Chondrocyte (in vitro differentiated cells): Measurements from ENCODE around the gene KCNAB2. TPM values are rescaled to one million over a fixed set of nuclear protein-coding genes. Genes with fewer than 3 reads are reported as not detected.

Experiments used
- DNase-seq: peaks from one replicate; pipeline ENCODE4 v3.0.0; 2021; ENCODE audit warnings: mixed read lengths, low spot score
- H3K27ac Mint-ChIP-seq: one replicate; pipeline ENCODE4 v1.8.0; 2021; ENCODE audit warnings: mild to moderate bottlenecking, moderate library complexity, mixed read lengths; ENCODE audit not compliant: unreplicated experiment
- H3K27me3 Mint-ChIP-seq: 2 replicates; pipeline ENCODE4 v1.8.0; 2021; ENCODE audit warnings: low read depth, mixed read lengths
- H3K36me3 Mint-ChIP-seq: 2 replicates; pipeline ENCODE4 v1.8.0; 2021; ENCODE audit warnings: low read depth, mixed read lengths
- H3K4me1 Mint-ChIP-seq: 2 replicates; pipeline ENCODE4 v1.8.0; 2021; ENCODE audit warnings: low read depth, mild to moderate bottlenecking, mixed read lengths
- H3K4me3 Mint-ChIP-seq: one replicate; pipeline ENCODE4 v1.8.0; 2021; ENCODE audit warnings: mild to moderate bottlenecking, moderate library complexity, mixed read lengths; ENCODE audit not compliant: unreplicated experiment
- H3K9me3 Mint-ChIP-seq: 2 replicates; pipeline ENCODE4 v1.8.0; 2021; ENCODE audit warnings: low read depth, mixed read lengths
- total RNA-seq: library from RNA; stranded (reverse); gene quantifications from 3 replicates; pipeline ENCODE4 v1.2.1, GENCODE V29; 2021
- TF ChIP-seq, protein P1 (sequence below): fragments of 200-600 bp; sonication (generic); IDR thresholded peaks from 2 replicates; pipeline ENCODE4 v1.5.0; 2021; ENCODE audit warnings: antibody characterized with exemption, mild to moderate bottlenecking, moderate library complexity

Gene KCNAB2
- total RNA-seq, 1 donor from 2014 or later: 5.2 TPM

DNA sequence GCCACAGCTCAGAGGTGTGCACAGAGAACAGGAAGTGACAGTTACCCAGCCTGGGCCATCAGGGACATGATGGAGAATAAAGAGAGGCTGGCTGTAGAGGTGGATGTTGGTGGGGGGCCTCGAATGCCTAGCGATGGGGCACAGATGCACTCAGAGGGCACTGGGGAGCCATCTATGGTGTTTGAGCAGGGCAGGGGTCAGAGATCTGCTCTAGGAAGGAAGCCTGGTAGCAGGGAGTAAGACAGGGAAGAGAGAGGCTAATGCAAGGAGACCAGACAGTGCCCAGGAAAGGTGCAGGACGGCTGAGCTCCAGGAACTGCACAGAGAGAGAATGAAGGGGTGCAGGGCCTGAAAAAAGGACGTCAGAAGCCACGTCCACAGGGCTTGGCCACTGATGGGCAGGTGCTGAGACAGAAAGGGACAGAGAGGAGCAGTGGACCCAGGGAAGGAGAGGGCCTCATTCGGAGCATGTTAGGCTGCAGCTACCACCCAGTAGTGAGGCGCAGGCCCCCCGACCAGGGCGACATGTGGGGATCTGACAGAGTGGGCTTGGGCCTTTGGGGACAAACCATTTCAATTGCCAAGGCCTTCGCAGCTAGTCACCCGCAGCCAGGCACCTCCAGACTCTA lies 1.1 kb upstream of the KCNAB2 start:
- peaks cover 32% of the 10 kb centered on the region for H3K27me3 Mint-ChIP-seq
- no peak overlapping the region for H3K27ac Mint-ChIP-seq
- H3K36me3 Mint-ChIP-seq: peaks cover 4% of the 10 kb centered on the region
- H3K4me3 Mint-ChIP-seq: no peak overlapping the region
- H3K9me3 Mint-ChIP-seq: no peaks in the 10 kb centered on the region
- DNase-seq: no peak
- TF ChIP-seq, protein P1, sequence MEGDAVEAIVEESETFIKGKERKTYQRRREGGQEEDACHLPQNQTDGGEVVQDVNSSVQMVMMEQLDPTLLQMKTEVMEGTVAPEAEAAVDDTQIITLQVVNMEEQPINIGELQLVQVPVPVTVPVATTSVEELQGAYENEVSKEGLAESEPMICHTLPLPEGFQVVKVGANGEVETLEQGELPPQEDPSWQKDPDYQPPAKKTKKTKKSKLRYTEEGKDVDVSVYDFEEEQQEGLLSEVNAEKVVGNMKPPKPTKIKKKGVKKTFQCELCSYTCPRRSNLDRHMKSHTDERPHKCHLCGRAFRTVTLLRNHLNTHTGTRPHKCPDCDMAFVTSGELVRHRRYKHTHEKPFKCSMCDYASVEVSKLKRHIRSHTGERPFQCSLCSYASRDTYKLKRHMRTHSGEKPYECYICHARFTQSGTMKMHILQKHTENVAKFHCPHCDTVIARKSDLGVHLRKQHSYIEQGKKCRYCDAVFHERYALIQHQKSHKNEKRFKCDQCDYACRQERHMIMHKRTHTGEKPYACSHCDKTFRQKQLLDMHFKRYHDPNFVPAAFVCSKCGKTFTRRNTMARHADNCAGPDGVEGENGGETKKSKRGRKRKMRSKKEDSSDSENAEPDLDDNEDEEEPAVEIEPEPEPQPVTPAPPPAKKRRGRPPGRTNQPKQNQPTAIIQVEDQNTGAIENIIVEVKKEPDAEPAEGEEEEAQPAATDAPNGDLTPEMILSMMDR: no peak
- H3K4me1 Mint-ChIP-seq: no peaks in the 10 kb centered on the region

DNA sequence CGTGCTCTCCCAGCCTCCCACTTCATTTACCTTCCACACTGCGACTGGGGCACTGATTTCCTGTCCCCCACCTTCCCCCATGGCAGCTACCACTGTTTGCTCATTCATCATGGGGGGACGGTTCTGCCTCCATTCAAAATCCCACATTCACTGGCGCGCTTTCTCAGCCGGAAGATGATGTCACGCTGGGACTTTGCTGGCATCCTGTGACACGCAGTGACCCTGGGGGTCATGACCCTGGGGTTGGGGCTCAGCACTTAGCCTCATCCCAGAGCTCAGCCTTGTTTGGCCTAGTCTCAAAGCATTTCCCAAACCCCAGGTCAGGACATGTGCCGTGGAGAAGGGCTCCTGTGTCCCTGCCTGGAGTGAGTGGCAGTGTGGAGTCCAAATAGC lies 582 bp upstream of the KCNAB2 start:
- no peak overlapping the region for H3K27ac Mint-ChIP-seq
- TF ChIP-seq, protein P1: no peak
- no peaks in the 10 kb centered on the region for H3K4me1 Mint-ChIP-seq
- peaks cover 4% of the 10 kb centered on the region for H3K36me3 Mint-ChIP-seq
- H3K4me3 Mint-ChIP-seq: no peak overlapping the region
- H3K27me3 Mint-ChIP-seq: peaks cover 29% of the 10 kb centered on the region
- no peak for DNase-seq
- no peaks in the 10 kb centered on the region for H3K9me3 Mint-ChIP-seq

DNA sequence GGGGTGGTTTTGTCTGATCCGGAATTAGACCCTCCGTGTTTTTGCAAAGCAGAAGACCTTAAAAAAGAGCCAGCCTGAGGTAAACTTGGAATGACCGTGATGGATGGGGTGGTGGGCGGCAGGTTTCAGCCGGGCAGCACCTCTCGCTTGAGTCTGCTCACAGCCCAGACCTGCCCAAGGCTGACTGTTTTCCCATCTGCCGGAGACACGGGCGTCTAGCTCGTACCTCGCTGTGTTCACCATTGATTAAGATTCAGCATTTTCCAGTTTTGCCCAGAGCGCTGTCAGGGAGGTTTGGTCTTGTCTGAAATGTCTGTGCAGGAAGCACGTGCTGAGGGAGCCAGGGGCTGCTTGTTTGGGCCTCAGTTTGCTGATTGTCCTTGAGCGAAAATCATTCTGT lies 591 bp downstream of the KCNAB2 start:
- Mint-ChIP-seq H3K27me3 (peaks cover 32% of the 10 kb centered on the region), H3K36me3 (peaks cover 4% of the 10 kb centered on the region)

DNA sequence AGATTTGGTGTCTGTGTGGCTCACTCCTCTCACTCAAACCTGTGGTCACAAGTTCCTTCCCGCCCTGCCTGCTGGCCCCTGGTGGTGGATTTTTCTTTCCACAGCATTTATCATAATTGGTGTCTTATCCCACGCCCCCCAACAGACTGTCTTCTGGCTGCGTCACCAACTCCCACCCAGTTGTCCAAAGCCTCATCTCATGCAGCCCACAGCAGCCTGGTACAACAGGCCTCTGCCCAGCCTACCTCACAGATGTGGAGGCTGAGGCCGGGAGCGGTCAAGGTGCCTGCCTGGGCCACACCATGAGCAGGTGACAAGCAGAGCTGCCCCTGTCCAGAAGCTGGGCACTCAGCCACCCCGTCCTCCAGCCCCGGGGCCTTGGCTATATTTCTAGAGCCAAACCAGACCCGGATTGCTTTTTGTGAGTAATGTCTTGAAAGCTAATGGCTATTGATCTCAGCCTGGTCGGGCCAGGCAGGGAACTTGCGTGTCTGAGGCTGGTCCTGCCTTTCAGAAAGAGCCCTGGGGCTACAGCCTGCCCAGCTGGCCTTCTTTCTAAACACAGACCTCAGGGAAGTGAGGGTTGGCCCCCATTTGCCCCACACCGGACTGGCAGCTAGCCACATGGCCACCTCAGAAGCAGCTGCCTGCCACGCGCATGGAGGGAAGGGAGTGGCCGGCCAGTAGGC lies 2.6 kb downstream of the KCNAB2 start:
- H3K4me3 Mint-ChIP-seq: no peak overlapping the region
- H3K4me1 Mint-ChIP-seq: peaks cover 7% of the 10 kb centered on the region
- no peaks in the 10 kb centered on the region for H3K9me3 Mint-ChIP-seq
- H3K27ac Mint-ChIP-seq: no peak overlapping the region
- DNase-seq: peak; percentile 82
- H3K27me3 Mint-ChIP-seq: peaks cover 24% of the 10 kb centered on the region
- TF ChIP-seq, protein P1: no peak
- peaks cover 1% of the 10 kb centered on the region for H3K36me3 Mint-ChIP-seq

More for the DNA sequence above, 591 bp downstream of the KCNAB2 start:
- DNase-seq: no peak
- H3K9me3 Mint-ChIP-seq: no peaks in the 10 kb centered on the region
- TF ChIP-seq, protein P1: no peak
- no peaks in the 10 kb centered on the region for H3K4me1 Mint-ChIP-seq
- no peak overlapping the region for H3K27ac Mint-ChIP-seq
- H3K4me3 Mint-ChIP-seq: no peak overlapping the region

DNA sequence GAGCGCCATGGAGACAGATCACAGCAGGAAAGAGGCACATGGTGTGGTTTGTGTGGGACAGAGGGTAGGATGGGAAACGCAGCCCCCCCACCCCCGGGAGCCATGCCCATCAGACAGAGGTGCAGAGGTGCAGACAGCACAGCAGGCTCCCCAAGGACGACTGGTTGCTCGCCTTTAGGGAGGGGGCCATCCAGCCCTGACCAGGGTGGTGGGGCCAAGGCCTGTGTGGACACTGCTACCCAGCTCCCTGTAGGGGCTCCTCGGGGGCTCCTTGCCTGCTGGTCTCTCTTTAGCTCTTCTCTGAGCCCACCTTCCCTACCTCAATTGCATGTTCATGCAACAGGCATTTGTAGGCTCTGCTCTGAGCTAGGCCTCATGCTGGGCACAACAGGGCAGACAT lies 3.7 kb downstream of the KCNAB2 start:
- Mint-ChIP-seq H3K4me3 (no peak overlapping the region), H3K4me1 (peaks cover 7% of the 10 kb centered on the region), H3K27me3 (peaks cover 26% of the 10 kb centered on the region), H3K9me3 (no peaks in the 10 kb centered on the region), H3K27ac (no peak overlapping the region), H3K36me3 (peaks cover 1% of the 10 kb centered on the region)
- TF ChIP-seq, protein P1: no peak
- peak; percentile 83 for DNase-seq
